Fibroblast of pulmonary artery (primary cell): ENCODE measurements around the gene ATP9B.
A peak's percentile ranks its signal among the peaks of the same experiment; 100 is the strongest.
"Not testable (repeated sequence)": the region's sequence is repeated elsewhere in the genome, so short reads cannot be mapped to it uniquely, and the experiment has no call there.

ENCODE experiments used
- DNase-seq: peaks from one replicate; pipeline ENCODE4 v3.0.0-alpha.2; 2010; ENCODE audit warnings: low read depth
- H3K4me3 ChIP-seq: replicated peaks from 2 replicates; pipeline ENCODE4 v1.5.1; 2011; ENCODE audit warnings: low read depth, mild to moderate bottlenecking, control low read depth, low read length, moderate library complexity
- CTCF ChIP-seq: IDR thresholded peaks from 2 replicates; pipeline ENCODE4 v1.5.1; 2011; ENCODE audit warnings: mild to moderate bottlenecking, control low read depth, low read length, inconsistent platforms; ENCODE audit errors: missing control alignments

The ATP9B gene

DNA sequence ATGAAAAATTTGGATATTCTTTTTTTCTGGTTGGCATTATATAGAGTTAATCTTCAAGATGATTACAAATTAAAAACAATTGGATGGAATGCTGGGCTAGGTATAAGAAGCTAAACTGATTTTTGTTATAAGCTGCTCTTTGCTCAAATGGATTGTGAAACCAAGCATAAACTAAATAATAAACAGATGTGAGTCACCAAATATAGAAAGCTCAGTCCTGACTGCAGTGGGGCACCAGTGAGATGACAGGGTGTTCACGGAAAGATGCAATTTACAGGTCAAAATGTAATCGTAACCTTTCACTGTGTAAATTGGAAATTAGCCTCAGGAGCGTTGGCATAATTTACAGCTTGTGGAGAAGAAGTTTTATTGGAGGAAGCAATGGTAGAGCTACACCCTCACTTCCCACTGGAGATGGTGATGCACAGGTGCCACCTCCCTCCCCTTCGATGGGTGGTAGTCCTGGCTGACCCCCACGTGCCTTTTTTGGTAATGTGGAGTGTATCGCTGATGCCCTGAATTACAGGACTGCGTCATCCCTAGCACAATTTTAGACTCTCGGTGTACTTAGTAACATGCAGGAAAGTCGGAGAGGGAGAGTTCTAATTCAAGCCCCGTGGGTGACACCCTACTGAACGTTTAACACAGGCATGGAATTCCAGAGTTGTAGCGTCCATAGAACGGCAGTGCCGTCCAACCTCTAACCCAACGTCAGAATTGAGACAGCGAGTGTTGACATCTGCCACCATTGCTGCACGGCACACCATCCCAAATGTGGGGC, 252.6 kb downstream of the ATP9B start:
- H3K4me3 ChIP-seq, result no peak overlapping the region
- no peak for TF ChIP-seq CTCF
- peak; percentile 10 for DNase-seq

DNA sequence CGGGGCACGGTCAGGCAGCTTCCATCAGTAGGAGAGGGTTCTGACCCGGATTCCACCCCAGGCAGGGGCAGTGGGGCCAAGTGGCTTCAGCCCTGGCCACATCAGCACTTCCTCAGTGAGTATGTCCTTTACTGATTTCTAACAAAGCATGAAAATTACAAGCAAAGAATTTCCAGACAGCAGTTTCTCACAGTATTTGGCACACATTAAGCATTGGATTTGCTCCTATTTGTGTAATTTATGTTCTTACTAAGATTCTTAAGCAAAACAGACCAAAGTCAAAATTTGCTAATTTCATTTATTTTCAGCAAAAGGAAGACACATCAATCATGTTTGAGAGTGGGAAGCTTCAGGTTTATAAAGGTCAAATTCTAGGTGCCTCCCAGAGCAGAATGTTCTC, 253.2 kb downstream of the ATP9B start:
- TF ChIP-seq CTCF, result no peak
- H3K4me3 ChIP-seq, result no peak overlapping the region
- DNase-seq, result no peak

DNA sequence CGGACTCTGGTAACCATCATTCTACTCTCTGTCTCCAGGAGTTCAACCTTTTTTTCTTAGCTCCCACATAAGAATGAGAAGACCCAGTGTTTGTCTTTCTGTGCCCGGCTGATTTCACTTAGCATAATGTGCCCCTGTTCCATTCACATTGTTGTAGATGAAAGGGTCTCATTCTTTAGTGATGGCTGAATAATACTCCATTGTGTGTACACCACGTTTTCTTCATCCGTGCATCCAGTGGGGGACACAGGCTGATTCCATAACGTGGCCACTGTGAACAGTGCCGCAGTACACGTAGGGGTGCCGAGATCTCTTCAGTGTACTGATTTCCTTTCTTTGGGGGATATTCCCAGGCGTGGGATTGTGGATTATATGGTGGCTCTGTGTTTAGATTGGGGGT, 254.3 kb downstream of the ATP9B start:
- no peak overlapping the region for H3K4me3 ChIP-seq
- no peak for TF ChIP-seq CTCF
- no peak for DNase-seq

- DNase-seq, result no peak
- TF ChIP-seq CTCF, result no peak
- H3K4me3 ChIP-seq, result no peak overlapping the region
Measured at GRCh38 chr18:79326413-79327198, 257.4 kb downstream of the ATP9B start.

GRCh38 chr18:79327199-79327721, 258.1 kb downstream of the ATP9B start:
- no peak for TF ChIP-seq CTCF
- DNase-seq, result no peak
- no peak overlapping the region for H3K4me3 ChIP-seq

DNA sequence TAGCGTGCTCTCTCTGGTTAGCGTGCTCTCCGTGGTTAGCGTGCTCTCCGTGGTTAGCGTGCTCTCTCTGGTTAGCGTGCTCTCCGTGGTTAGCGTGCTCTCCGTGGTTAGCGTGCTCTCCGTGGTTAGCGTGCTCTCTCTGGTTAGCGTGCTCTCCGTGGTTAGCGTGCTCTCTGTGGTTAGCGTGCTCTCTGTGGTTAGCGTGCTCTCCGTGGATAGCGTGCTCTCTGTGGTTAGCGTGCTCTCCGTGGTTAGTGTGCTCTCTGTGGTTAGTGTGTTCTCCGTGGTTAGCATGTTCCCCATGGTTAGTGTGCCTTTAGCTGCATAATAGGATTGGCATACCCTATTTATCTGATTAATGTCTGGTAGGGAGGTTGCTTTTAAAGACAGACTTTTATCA, 258.7 kb downstream of the ATP9B start:
- not testable (repeated sequence) for DNase-seq, H3K4me3 ChIP-seq

GRCh38 chr18:79328887-79329286, 259.7 kb downstream of the ATP9B start:
- H3K4me3 ChIP-seq, result no peak overlapping the region
- DNase-seq, result no peak
- TF ChIP-seq CTCF, result no peak
